Measurements from ENCODE around the gene MAPKAP1. TPM values are rescaled to one million over a fixed set of nuclear protein-coding genes. Genes with fewer than 3 reads are reported as not detected.

MAPKAP1 gene
- total RNA-seq, 1 donor from 2014 or later, result 76.9 TPM

DNA sequence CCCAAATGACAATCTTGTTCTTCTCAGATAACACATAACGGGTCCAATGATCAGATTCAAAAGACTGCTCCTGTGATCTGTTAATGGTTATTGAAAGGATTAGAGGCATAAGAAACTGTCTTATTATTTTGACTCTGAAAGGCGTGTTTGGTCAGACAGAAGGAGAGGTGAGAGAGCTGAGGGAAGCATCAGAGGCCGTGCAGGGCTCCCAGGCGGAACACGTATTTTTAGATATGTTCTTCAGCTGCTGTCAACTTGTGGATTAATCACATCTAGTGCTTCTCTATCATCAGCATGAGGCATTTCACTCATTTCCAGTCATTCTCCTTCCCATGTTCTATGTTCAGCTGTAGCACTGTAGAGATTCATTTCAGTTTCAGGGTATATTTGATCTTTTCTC lies 199.8 kb downstream of the MAPKAP1 start:
- Mint-ChIP-seq H3K36me3 (ENCODE audit: unreplicated experiment) (peaks cover 7% of the 10 kb centered on the region), H3K27me3 (ENCODE audit: unreplicated experiment) (no peaks in the 10 kb centered on the region), H3K4me1 (ENCODE audit: unreplicated experiment) (peaks cover 25% of the 10 kb centered on the region), H3K27ac (ENCODE audit: unreplicated experiment) (no peak overlapping the region), H3K4me3 (ENCODE audit: unreplicated experiment) (no peak overlapping the region), H3K9me3 (ENCODE audit: unreplicated experiment) (no peaks in the 10 kb centered on the region)
- DNase-seq (ENCODE audit: extremely low spot score, unreplicated experiment), result no peak
- TF ChIP-seq, protein P1, sequence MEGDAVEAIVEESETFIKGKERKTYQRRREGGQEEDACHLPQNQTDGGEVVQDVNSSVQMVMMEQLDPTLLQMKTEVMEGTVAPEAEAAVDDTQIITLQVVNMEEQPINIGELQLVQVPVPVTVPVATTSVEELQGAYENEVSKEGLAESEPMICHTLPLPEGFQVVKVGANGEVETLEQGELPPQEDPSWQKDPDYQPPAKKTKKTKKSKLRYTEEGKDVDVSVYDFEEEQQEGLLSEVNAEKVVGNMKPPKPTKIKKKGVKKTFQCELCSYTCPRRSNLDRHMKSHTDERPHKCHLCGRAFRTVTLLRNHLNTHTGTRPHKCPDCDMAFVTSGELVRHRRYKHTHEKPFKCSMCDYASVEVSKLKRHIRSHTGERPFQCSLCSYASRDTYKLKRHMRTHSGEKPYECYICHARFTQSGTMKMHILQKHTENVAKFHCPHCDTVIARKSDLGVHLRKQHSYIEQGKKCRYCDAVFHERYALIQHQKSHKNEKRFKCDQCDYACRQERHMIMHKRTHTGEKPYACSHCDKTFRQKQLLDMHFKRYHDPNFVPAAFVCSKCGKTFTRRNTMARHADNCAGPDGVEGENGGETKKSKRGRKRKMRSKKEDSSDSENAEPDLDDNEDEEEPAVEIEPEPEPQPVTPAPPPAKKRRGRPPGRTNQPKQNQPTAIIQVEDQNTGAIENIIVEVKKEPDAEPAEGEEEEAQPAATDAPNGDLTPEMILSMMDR (IDR thresholded peaks at IDR 0.05), result no peak

DNA sequence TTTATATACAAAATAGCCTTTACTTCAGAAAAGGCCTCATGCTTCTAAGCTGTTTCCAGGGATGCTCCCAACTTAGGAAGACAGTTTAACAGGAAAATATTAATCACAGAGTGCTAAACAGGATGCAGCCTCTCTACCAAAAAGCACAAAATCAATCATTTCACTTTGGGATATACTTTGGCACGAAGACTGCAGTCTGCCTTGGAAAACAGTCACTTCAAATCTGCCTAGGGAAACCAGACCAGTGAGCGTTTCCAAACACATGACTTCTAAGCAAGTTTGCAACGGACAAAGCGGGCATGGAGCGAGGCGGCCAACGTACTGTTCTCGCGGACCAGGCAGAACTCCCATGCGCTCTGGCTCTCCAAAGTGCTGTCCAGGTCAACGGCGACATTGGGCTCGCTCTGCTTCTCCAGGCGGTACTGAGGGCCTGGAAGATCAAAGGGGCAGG lies 201.0 kb downstream of the MAPKAP1 start:
- TF ChIP-seq, protein P1 (IDR thresholded peaks at IDR 0.05), result no peak
- no peak overlapping the region for H3K27ac Mint-ChIP-seq (ENCODE audit: unreplicated experiment)
- no peak overlapping the region for H3K4me3 Mint-ChIP-seq (ENCODE audit: unreplicated experiment)
- H3K36me3 Mint-ChIP-seq (ENCODE audit: unreplicated experiment), result peaks cover 12% of the 10 kb centered on the region
- H3K27me3 Mint-ChIP-seq (ENCODE audit: unreplicated experiment), result no peaks in the 10 kb centered on the region
- DNase-seq (ENCODE audit: extremely low spot score, unreplicated experiment), result no peak
- peaks cover 20% of the 10 kb centered on the region for H3K4me1 Mint-ChIP-seq (ENCODE audit: unreplicated experiment)
- no peaks in the 10 kb centered on the region for H3K9me3 Mint-ChIP-seq (ENCODE audit: unreplicated experiment)

DNA sequence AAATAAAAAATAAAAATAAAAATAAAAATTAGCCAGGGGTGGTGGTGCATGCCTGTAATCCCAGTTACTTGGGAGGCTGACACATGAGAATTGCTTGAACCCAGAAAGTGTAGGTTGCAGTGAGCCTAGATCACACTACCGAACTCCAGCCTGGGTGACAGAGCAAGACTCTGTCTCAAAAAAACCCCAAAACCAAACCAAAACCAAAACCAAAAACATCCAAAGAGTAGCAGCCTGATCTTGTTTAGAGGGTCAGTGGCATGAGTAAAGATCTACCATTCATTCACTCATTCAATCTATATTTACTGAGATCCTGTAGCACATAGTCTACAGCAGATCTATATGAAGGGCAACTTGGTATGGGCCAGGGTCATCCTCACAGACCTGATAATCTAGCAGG lies 202.4 kb downstream of the MAPKAP1 start:
- Mint-ChIP-seq H3K36me3 (ENCODE audit: unreplicated experiment) (peaks cover 19% of the 10 kb centered on the region), H3K4me1 (ENCODE audit: unreplicated experiment) (peaks cover 12% of the 10 kb centered on the region), H3K27me3 (ENCODE audit: unreplicated experiment) (no peaks in the 10 kb centered on the region), H3K9me3 (ENCODE audit: unreplicated experiment) (no peaks in the 10 kb centered on the region), H3K4me3 (ENCODE audit: unreplicated experiment) (no peak overlapping the region), H3K27ac (ENCODE audit: unreplicated experiment) (no peak overlapping the region)
- TF ChIP-seq, protein P1 (IDR thresholded peaks at IDR 0.05), result no peak
- no peak for DNase-seq (ENCODE audit: extremely low spot score, unreplicated experiment)

DNA sequence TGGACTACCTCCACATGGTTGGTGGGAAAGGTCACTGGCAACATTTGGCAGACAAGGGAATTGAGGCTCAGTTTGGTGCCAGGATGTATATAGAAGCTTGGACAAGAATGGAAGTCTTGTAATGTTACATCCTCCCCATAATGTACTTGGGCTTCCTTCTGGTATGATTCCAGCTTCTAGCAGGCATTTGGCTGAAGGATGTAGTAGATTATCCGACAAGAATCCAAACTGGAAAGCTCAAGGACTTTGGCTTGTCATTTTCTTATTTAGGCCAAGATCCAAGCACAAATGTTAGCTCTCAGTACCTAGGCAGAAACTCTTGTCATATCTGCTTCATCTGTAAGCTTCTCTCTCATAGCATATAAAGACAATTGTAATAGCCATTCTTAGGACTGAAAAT lies 209.1 kb downstream of the MAPKAP1 start:
- Mint-ChIP-seq H3K9me3 (ENCODE audit: unreplicated experiment) (no peaks in the 10 kb centered on the region), H3K27me3 (ENCODE audit: unreplicated experiment) (no peaks in the 10 kb centered on the region), H3K36me3 (ENCODE audit: unreplicated experiment) (peaks cover 16% of the 10 kb centered on the region), H3K27ac (ENCODE audit: unreplicated experiment) (no peak overlapping the region), H3K4me1 (ENCODE audit: unreplicated experiment) (peaks cover 18% of the 10 kb centered on the region), H3K4me3 (ENCODE audit: unreplicated experiment) (no peak overlapping the region)
- TF ChIP-seq, protein P1 (IDR thresholded peaks at IDR 0.05), result no peak
- DNase-seq (ENCODE audit: extremely low spot score, unreplicated experiment), result no peak

DNA sequence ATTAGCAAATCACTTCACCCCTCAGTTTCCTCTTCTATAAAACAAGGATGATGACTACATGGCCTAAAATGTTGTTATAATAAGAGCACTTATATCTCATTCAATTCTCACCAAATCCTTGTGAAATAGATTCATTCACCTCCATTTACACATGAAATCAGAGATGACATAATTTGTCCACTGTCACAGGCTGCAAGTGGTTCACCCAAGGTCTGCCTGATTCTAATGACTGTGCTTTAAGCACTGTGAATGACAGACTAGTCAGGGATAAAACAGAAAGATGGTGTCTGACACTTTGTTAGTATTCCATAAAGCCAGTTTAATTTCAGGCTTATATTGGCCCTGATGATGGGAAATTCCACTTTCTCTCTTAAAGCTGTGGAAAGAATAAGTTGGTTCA lies 209.5 kb downstream of the MAPKAP1 start:
- Mint-ChIP-seq H3K36me3 (ENCODE audit: unreplicated experiment) (peaks cover 16% of the 10 kb centered on the region), H3K4me3 (ENCODE audit: unreplicated experiment) (no peak overlapping the region), H3K27ac (ENCODE audit: unreplicated experiment) (no peak overlapping the region), H3K27me3 (ENCODE audit: unreplicated experiment) (no peaks in the 10 kb centered on the region), H3K4me1 (ENCODE audit: unreplicated experiment) (peaks cover 18% of the 10 kb centered on the region), H3K9me3 (ENCODE audit: unreplicated experiment) (no peaks in the 10 kb centered on the region)
- TF ChIP-seq, protein P1 (IDR thresholded peaks at IDR 0.05), result no peak
- no peak for DNase-seq (ENCODE audit: extremely low spot score, unreplicated experiment)
